Superior temporal gyrus (tissue), 1 donor: ENCODE results near the gene RNU6-1.

Experiments used
- DNase-seq: peaks from one replicate; pipeline ENCODE4 v3.0.0-alpha.2; 2016; ENCODE audit errors: extremely low spot score

The RNU6-1 gene

DNA sequence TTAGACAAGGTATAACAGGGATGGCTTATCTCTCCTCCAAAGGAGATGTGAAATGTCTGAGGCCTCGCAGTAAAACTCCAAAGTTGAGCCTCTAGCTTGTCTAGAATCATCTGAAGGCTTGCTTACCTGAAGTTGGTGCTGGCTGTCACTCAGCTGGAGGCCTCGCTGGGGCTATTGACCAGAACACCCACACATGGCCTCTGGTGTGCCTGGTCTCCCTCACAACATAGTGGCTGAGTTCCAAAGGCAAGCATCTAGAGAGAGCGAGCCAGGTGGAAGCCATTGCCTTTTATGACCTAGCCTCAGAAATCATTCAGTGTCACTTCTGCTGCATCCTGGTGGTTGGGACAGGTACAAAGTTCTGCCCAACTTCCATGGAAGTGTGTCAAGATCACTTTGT, 17.4 kb upstream of the RNU6-1 start:
- DNase-seq = no peak

GRCh38 chr15:67855842-67856241, 16.0 kb upstream of the RNU6-1 start:
- DNase-seq = no peak

- DNase-seq = no peak
Observed at GRCh38 chr15:67854358-67854757, 14.5 kb upstream of the RNU6-1 start.

DNA sequence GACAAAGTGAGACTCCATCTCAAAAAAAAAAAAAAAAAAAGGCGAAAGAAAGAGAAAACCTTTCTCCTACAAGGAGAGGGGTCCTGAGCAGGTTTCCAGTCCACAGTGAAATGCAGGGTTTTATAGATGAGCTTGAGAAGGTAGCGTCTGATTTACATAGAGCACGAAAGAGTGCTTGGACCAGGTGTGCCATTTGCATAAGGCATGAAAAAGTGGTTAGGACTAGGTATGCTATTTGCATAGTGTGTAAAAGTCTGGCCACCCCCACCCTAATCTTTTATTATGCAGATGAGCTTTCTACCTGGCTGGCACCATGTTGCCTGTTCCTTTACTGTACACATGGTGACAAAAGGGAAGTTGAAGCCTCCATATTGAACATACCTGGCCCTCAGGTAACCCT, 13.6 kb upstream of the RNU6-1 start:
- no peak for DNase-seq

DNA sequence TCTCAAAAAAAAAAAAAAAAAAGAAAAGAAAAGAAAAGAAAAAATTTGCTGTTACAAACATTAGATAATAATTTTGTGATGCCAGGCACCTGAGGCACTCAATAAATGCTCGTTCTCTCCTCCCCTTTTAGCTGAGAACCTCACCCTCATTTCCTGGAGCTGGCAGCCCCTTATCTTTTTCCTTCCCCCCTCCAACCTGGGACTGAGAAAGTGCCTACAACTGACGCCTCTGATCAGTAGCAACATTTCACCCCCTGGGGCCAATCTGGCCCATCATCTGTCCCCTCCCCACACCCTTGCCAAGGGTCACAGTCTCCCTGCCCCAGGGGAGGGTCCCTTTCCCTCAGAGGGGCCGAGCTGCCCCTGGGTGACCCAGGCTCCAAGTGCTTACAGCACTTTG, 12.6 kb upstream of the RNU6-1 start:
- no peak for DNase-seq

DNA sequence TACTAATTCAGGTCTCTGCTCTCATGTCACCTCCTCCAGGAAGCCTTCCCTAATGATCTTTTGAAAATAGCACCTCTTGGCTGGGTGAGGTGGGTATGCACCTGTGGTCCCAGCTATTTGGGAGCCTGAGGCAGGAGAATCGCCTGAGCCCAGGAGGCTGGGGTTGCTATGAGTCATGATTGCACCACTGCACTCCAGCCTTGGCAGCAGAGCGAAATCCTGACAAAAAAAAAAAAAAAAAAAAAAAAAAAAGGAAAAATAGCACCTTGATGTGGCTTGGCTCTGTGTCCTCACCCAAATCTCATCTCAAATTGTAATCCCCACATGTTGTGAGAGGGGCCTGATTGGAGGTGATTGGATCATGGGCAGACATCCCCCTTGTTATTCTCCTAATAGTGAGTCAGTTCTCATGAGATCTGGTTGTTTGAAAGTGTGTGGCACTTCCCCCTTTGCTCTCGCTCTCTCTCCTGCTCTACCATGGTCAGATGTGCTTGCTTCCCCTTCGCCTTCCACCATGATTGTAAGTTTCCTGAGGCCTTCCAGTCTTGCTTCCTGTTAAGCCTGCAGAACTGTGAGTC, 11.2 kb upstream of the RNU6-1 start:
- DNase-seq = no peak

GRCh38 chr15:67850336-67850735, 10.5 kb upstream of the RNU6-1 start:
- DNase-seq = no peak

DNA sequence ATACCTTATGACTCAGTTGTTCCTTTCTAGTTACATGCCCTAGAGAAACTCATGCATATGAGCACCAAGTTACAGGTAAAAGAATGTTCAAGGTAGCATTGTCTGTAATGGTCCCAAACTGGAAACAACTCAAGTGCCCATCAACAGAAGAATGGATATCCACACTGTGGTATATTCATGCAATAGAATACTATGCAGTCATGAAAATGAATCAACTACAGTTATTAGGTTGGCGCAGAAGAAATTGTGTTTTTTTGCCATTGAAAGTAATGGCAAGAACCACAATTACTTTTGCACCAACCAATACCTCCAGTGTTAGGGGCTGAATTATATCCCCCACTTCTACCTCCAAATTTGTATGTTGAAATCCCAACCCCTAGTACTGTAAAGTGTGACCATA, 9.7 kb upstream of the RNU6-1 start:
- DNase-seq = no peak

DNA sequence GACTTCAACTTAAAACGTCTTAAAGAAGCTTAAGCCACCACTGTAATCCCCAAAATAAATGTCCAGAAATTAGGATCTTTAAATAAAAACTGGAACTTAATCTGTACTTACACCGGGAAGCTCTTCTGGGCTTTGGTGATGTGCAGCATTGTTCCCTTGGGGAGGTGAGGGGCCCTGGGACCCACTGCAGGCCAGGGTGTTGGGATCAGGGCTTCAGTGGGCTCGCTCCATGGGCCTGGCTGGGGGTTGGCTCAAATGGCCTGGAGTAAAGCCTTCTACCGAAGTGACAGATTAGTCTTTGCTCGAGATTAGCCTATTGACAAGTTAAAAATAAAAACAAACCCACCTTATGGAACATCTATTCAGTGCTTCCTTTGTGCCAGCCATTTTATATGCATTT, 6.1 kb upstream of the RNU6-1 start:
- no peak for DNase-seq

GRCh38 chr15:67843571-67844387, 3.9 kb upstream of the RNU6-1 start:
- no peak for DNase-seq

DNA sequence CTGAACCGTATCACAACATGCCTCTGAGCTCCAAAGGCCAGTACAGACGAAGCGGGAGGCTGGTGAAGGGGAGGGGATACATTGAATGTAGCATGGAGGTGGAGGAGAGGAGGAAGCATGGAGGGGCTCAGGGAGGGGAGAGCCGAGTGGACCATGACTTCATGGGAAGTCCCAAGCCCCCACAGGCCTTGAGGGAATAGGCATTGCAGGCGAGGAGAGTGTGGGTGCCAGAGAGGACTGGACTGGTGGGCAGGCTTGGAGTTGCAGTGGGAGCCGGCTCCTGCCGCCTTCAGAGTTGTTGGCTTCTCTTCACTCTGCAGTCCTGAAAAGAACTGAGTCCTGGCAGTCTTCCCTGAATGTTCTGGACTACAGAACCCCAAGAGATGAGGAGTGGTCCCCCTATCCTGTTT, 3.3 kb upstream of the RNU6-1 start:
- DNase-seq = no peak

GRCh38 chr15:67841513-67841762, 1.6 kb upstream of the RNU6-1 start:
- peak; percentile 31 for DNase-seq

DNA sequence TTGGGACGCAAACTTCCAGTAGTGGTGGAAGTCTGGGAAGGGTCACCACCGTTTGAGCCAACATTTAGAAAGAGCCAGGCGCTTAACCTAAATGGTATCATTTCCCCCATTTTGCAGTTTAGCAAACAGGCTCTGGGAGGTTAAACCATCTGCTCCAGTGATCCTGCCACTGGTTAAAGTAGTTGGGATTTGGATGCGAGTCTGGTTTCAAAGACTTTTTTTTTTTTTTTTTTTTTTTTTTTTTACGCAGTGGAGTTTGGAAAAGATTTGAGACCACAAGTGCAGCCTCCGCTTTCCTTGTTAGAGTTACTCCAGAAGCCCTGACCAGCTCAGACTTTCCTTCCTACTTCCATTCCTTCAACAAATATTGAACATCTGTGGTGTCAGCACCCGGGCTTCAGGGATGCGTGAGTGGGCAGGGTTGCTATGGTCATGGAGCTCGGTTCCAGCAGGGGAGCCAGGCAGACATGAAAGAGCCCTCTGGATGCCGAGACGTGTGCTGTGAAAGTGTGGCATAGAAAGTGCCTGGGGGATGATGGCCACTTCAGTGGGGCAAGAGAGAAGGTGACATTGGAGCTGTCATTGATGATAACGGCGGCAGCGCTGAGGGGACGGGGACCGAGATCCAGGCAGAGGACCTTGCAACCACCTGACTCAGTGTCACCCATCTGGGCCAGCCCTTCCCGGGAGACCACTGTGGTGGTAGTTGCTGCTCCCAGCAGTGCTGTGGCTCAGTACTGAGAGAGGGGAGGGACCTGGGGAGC, 1.1 kb upstream of the RNU6-1 start:
- DNase-seq = peak; percentile 52

- DNase-seq = peak; percentile 74
Observed at GRCh38 chr15:67839499-67839928, 331 bp downstream of the RNU6-1 start.

- DNase-seq = peak; percentile 72
Observed at GRCh38 chr15:67838789-67839332, 984 bp downstream of the RNU6-1 start.

- no peak for DNase-seq
Observed at GRCh38 chr15:67836955-67837354, 2.9 kb downstream of the RNU6-1 start.

DNA sequence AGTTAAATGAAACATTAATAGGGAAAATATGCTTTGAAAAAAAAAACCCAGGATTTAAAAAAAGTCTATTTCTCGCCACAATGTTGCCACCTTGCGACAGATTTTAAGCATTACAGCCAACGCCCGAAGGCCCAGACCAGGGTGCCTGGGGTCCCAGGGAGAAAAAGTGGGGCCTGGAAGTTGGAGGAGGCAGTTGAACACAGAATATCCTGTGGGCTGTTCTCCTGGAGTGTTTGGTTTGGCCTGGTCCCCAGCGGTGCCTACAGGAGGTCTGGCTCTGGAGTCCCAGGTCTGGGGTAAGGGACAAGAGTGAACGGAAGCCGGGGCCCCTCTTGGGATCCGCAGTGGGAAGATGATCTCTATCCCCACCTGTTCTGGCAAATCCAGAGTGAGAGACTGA, 3.4 kb downstream of the RNU6-1 start:
- DNase-seq = peak; percentile 81

GRCh38 chr15:67836134-67836455, 3.8 kb downstream of the RNU6-1 start:
- no peak for DNase-seq

DNA sequence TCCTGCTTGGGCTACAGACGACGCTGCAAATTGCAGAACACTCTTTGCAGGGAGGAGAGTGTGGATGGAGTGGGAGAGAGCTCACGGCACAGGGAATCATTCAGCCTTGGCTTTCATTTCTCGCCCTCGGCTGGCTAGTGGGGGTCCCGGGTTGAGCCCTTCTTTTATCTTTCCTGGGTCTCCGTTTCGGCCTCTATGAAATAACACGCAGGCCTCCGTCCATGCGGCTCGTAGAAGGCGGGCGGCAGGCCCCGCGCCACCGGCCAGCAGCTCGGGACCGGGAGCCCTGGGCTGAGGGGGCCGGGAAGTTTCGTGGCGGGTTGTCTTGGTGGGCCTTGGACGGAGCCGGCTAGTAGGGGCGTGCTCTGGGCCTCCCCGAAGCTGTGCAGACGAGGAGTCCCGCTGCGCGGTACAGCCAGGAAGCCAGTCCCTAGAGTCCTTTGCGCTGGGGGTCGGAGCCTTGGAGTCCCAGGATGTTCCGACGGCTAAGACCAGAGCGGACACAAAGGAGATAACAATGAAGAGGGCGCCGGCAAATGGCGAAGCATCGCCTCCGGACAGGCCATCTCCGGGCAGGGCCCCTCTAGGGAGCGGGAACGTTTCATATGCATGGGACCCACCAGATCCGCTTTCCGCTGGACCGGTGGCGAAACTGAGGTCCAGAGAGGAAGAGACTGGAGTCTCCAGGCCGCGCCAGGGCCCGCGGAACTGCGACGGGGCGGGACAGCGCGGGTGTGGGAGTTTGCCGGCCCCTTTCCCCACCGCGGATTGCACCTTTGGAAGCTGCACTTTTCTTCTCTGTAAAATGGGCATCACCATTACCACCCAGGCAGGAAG, 4.3 kb downstream of the RNU6-1 start:
- DNase-seq = no peak

GRCh38 chr15:67834581-67835296, 5.1 kb downstream of the RNU6-1 start:
- no peak for DNase-seq
